ENCODE measurements around the gene TRIO. TPM values are rescaled to one million over a fixed set of nuclear protein-coding genes. Genes with fewer than 3 reads are reported as not detected.

The TRIO gene
- polyA plus RNA-seq, 2 donors: 10.3 to 22.8 TPM

DNA sequence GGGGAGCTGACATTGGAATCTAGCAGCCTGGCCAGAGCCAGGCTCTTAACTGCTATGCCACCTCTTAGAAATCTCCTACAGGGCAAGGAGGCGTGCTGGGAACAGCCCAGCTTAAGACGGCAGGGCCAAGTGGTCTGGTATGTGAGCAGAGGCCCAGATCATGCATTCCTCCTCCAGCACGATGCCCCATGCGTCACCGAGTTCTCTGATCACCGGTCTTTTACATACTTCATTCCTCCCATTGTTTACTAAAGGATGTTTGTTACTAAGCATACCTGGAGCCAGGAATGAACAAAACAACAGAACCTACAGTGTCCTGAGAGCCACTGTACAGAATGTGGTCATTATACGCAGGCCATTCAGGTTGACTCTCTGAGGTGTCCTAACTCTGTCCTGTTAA lies 73.8 kb downstream of the TRIO start:
- Histone ChIP-seq H3K27me3 (ENCODE audit: control insufficient read depth in 1 of 2, insufficient read depth in 2 of 2, low read length in 2 of 2) (no peaks in the 10 kb centered on the region), H3K27ac (ENCODE audit: low read depth in 2 of 2, low read length in 1 of 2) (no peak overlapping the region), H3K9me3 (ENCODE audit: control insufficient read depth in 2 of 2, insufficient read depth in 1 of 2, low read depth in 1 of 2, low read length in 1 of 2) (no peaks in the 10 kb centered on the region), H3K4me3 (ENCODE audit: low read depth in 1 of 2, low read length in 2 of 2) (no peak overlapping the region), H3K36me3 (ENCODE audit: control insufficient read depth in 2 of 2, insufficient read depth in 2 of 2, low read length in 1 of 2) (no peaks in the 10 kb centered on the region), H3K4me1 (ENCODE audit: control insufficient read depth in 2 of 2, insufficient read depth in 2 of 2, low read length in 1 of 2) (peaks cover 0 to 4% of the 10 kb centered on the region in 2 donors)
- 83 to 88% methylated on average over 7 of the region's 7 CpGs for WGBS, 2 donors

DNA sequence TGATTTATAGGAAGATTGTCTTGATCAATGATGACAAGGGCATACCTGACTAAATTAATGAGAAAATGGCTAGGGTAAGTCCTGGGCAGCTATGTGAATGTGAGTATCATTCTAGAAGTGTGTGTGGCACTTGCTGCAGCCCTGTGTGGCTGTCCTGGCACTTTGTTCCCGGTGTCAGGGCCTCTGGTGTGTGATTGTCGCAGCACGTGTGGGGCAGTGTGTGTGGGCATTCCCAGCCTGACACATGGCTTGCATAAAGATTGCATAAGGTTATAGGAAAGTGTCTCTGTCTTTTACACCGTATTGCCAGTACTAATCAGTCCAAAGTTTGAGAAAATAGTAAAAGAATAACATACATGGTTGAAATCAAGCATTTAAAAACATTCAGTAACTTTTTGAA lies 74.4 kb downstream of the TRIO start:
- Histone ChIP-seq H3K4me1 (ENCODE audit: control insufficient read depth in 2 of 2, insufficient read depth in 2 of 2, low read length in 1 of 2) (peaks cover 0 to 2% of the 10 kb centered on the region in 2 donors), H3K4me3 (ENCODE audit: low read depth in 1 of 2, low read length in 2 of 2) (no peak overlapping the region), H3K36me3 (ENCODE audit: control insufficient read depth in 2 of 2, insufficient read depth in 2 of 2, low read length in 1 of 2) (no peaks in the 10 kb centered on the region), H3K27ac (ENCODE audit: low read depth in 2 of 2, low read length in 1 of 2) (no peak overlapping the region), H3K27me3 (ENCODE audit: control insufficient read depth in 1 of 2, insufficient read depth in 2 of 2, low read length in 2 of 2) (no peaks in the 10 kb centered on the region), H3K9me3 (ENCODE audit: control insufficient read depth in 2 of 2, insufficient read depth in 1 of 2, low read depth in 1 of 2, low read length in 1 of 2) (no peaks in the 10 kb centered on the region)
- WGBS, 2 donors: 72 to 80% methylated on average over 4 of the region's 4 CpGs

DNA sequence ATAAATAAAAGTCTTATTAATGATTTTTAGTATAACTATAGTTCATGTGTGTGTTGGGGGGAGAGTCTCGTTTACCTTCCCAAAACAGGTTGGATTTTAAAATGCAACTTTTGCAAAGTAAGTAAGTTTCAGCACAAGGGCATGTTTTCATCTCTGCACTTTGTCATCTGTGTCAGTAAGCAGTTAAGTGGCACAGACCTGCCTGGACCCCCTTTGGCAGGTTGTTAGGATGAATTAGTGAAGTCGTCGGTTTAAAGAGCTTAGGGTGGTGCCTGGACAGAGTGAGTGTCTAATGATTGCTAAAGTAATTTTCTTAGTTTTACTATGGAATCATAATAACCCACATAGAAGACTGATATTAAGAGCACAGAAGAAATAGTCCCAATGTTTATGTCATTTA lies 74.9 kb downstream of the TRIO start:
- 68 to 79% methylated on average over 3 of the region's 3 CpGs for WGBS, 2 donors
- peaks cover 0 to 2% of the 10 kb centered on the region in 2 donors for H3K4me1 ChIP-seq (ENCODE audit: control insufficient read depth in 2 of 2, insufficient read depth in 2 of 2, low read length in 1 of 2)

GRCh38 chr5:14218480-14218879 lies 75.3 kb downstream of the TRIO start:
- WGBS, 2 donors: 74 to 80% methylated on average over 6 of the region's 6 CpGs
- Histone ChIP-seq H3K4me1 (ENCODE audit: control insufficient read depth in 2 of 2, insufficient read depth in 2 of 2, low read length in 1 of 2) (peaks cover 0 to 2% of the 10 kb centered on the region in 2 donors), H3K4me3 (ENCODE audit: low read depth in 1 of 2, low read length in 2 of 2) (no peak overlapping the region), H3K9me3 (ENCODE audit: control insufficient read depth in 2 of 2, insufficient read depth in 1 of 2, low read depth in 1 of 2, low read length in 1 of 2) (no peaks in the 10 kb centered on the region), H3K27ac (ENCODE audit: low read depth in 2 of 2, low read length in 1 of 2) (peak overlapping the region; percentile 51 to 64), H3K27me3 (ENCODE audit: control insufficient read depth in 1 of 2, insufficient read depth in 2 of 2, low read length in 2 of 2) (no peaks in the 10 kb centered on the region), H3K36me3 (ENCODE audit: control insufficient read depth in 2 of 2, insufficient read depth in 2 of 2, low read length in 1 of 2) (no peaks in the 10 kb centered on the region)

More for the DNA sequence above, 74.9 kb downstream of the TRIO start:
- Histone ChIP-seq H3K27me3 (ENCODE audit: control insufficient read depth in 1 of 2, insufficient read depth in 2 of 2, low read length in 2 of 2) (no peaks in the 10 kb centered on the region), H3K4me3 (ENCODE audit: low read depth in 1 of 2, low read length in 2 of 2) (no peak overlapping the region), H3K36me3 (ENCODE audit: control insufficient read depth in 2 of 2, insufficient read depth in 2 of 2, low read length in 1 of 2) (no peaks in the 10 kb centered on the region), H3K27ac (ENCODE audit: low read depth in 2 of 2, low read length in 1 of 2) (no peak overlapping the region), H3K9me3 (ENCODE audit: control insufficient read depth in 2 of 2, insufficient read depth in 1 of 2, low read depth in 1 of 2, low read length in 1 of 2) (no peaks in the 10 kb centered on the region)

DNA sequence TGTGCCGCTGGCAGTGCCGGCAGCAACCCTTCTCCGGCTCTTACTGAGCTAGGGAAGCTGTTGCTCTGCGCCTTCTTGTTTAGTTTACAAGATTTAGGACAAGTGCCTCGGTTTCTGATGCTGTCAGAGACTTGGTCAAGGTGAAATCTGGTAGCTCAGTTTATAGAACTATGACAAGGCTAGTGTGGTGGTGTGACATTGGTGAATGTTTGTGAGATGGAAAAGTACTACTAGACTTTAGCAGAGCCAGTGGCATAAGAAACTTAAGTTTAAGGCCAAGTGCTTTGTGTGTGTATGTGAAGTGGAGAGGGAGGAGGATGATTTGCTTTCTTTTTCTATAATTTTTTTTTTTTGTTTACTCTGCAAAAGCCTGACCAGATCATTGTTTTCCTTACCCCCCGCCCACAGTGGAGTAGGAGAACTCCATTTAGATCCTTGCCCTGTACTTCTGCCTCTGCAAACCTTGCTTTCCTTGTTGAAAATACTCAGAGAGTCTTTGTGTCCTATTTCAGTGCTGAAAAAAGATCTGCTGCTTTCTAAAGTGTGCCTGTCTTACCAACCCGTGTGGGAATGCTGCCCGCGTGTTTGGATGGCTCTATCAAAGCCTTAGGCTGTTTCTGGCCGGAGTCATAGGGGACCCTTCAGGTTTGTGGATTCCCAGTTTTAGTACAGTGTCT lies 75.9 kb downstream of the TRIO start:
- no peaks in the 10 kb centered on the region for H3K27me3 ChIP-seq (ENCODE audit: control insufficient read depth in 1 of 2, insufficient read depth in 2 of 2, low read length in 2 of 2)
- H3K4me3 ChIP-seq (ENCODE audit: low read depth in 1 of 2, low read length in 2 of 2): no peak overlapping the region
- H3K4me1 ChIP-seq (ENCODE audit: control insufficient read depth in 2 of 2, insufficient read depth in 2 of 2, low read length in 1 of 2): peaks cover 0 to under 1% of the 10 kb centered on the region in 2 donors
- 65 to 66% methylated on average over 10 of the region's 10 CpGs for WGBS, 2 donors
- no peaks in the 10 kb centered on the region for H3K36me3 ChIP-seq (ENCODE audit: control insufficient read depth in 2 of 2, insufficient read depth in 2 of 2, low read length in 1 of 2)
- no peaks in the 10 kb centered on the region for H3K9me3 ChIP-seq (ENCODE audit: control insufficient read depth in 2 of 2, insufficient read depth in 1 of 2, low read depth in 1 of 2, low read length in 1 of 2)
- H3K27ac ChIP-seq (ENCODE audit: low read depth in 2 of 2, low read length in 1 of 2): peak overlapping the region; percentile 51 to 64

DNA sequence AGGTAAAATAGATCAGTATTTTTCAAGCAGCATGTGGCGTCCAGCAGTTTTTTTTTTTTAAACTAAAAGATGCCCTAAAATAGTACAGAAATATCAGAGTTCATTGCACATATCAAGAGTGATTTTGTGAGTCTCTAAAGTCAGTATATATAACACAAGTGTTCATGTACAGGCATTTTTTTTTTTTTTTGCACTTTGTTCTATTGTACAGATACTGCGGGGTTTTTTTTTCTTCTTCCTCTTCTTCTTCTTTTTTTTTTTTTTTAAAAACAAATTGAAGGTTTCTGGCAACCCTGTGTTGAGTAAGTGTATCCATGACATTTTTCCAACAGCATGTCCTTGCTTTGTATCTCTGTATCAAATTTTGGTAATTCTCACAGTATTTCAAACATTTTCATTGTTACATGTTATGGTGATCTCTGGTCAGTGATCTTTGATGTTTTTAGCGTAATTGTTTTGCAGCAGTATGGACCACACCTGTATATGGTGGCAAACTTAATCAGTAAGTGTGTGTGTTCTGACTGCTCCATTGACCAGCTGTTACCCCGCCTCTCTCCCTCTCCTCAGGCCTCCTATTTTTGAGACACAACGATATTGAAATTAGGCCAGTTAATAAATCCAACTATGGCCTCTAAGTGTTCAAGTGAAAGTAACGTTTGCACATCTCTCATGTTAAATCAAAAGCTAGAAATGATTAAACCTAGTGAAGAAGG lies 76.8 kb downstream of the TRIO start:
- H3K4me3 ChIP-seq (ENCODE audit: low read depth in 1 of 2, low read length in 2 of 2): no peak overlapping the region
- H3K4me1 ChIP-seq (ENCODE audit: control insufficient read depth in 2 of 2, insufficient read depth in 2 of 2, low read length in 1 of 2): no peaks in the 10 kb centered on the region
- no peaks in the 10 kb centered on the region for H3K36me3 ChIP-seq (ENCODE audit: control insufficient read depth in 2 of 2, insufficient read depth in 2 of 2, low read length in 1 of 2)
- no peak overlapping the region for H3K27ac ChIP-seq (ENCODE audit: low read depth in 2 of 2, low read length in 1 of 2)
- 63 to 70% methylated on average over 6 of the region's 6 CpGs for WGBS, 2 donors
- H3K27me3 ChIP-seq (ENCODE audit: control insufficient read depth in 1 of 2, insufficient read depth in 2 of 2, low read length in 2 of 2): no peaks in the 10 kb centered on the region
- no peaks in the 10 kb centered on the region for H3K9me3 ChIP-seq (ENCODE audit: control insufficient read depth in 2 of 2, insufficient read depth in 1 of 2, low read depth in 1 of 2, low read length in 1 of 2)

DNA sequence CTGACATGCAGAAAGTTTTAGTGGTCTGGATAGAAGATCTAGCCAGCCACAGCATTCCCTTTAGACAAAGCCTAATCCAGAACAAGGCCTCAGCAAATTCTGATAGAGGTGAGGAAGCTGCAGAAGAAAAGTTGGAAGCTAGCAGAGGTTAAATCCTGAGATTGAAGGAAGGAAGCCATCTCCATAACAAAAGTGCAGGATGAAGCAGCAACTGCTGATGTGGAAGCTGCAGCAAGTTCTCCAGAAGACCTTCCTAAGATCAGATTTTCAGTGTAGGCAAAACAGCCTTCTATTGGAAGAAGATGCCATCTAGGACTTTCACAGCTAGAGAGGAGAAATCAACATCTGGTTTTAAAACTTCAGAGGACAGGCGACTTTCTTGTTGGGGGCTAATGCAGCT lies 77.5 kb downstream of the TRIO start:
- no peak overlapping the region for H3K27ac ChIP-seq (ENCODE audit: low read depth in 2 of 2, low read length in 1 of 2)
- 94 to 96% methylated on average over 1 of the region's 1 CpG for WGBS, 2 donors
- no peaks in the 10 kb centered on the region for H3K9me3 ChIP-seq (ENCODE audit: control insufficient read depth in 2 of 2, insufficient read depth in 1 of 2, low read depth in 1 of 2, low read length in 1 of 2)
- no peaks in the 10 kb centered on the region for H3K4me1 ChIP-seq (ENCODE audit: control insufficient read depth in 2 of 2, insufficient read depth in 2 of 2, low read length in 1 of 2)
- H3K36me3 ChIP-seq (ENCODE audit: control insufficient read depth in 2 of 2, insufficient read depth in 2 of 2, low read length in 1 of 2): no peaks in the 10 kb centered on the region
- H3K4me3 ChIP-seq (ENCODE audit: low read depth in 1 of 2, low read length in 2 of 2): no peak overlapping the region
- no peaks in the 10 kb centered on the region for H3K27me3 ChIP-seq (ENCODE audit: control insufficient read depth in 1 of 2, insufficient read depth in 2 of 2, low read length in 2 of 2)

DNA sequence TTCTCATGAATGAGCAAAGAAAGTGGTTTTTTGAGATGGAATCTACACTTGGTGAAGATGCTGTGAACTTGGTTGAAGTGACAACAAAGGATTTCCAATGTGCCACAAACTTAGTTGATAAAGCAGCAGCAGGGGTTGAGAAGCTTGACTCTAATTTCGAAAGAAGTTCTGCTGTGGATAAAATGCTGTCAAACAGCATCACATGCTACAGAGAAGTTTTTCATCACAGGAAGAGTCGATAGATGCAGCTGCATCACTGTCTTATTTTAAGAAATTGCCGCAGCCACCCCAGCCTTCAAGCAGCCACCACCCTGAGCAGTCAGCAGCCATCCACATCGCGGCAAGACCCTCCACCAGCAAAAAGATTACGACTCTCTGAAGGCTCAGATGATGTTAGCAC lies 78.6 kb downstream of the TRIO start:
- Histone ChIP-seq H3K36me3 (ENCODE audit: control insufficient read depth in 2 of 2, insufficient read depth in 2 of 2, low read length in 1 of 2) (no peaks in the 10 kb centered on the region), H3K4me3 (ENCODE audit: low read depth in 1 of 2, low read length in 2 of 2) (no peak overlapping the region), H3K27ac (ENCODE audit: low read depth in 2 of 2, low read length in 1 of 2) (no peak overlapping the region), H3K27me3 (ENCODE audit: control insufficient read depth in 1 of 2, insufficient read depth in 2 of 2, low read length in 2 of 2) (no peaks in the 10 kb centered on the region), H3K4me1 (ENCODE audit: control insufficient read depth in 2 of 2, insufficient read depth in 2 of 2, low read length in 1 of 2) (peaks cover 0 to 2% of the 10 kb centered on the region in 2 donors), H3K9me3 (ENCODE audit: control insufficient read depth in 2 of 2, insufficient read depth in 1 of 2, low read depth in 1 of 2, low read length in 1 of 2) (no peaks in the 10 kb centered on the region)
- 78 to 79% methylated on average over 6 of the region's 6 CpGs for WGBS, 2 donors

DNA sequence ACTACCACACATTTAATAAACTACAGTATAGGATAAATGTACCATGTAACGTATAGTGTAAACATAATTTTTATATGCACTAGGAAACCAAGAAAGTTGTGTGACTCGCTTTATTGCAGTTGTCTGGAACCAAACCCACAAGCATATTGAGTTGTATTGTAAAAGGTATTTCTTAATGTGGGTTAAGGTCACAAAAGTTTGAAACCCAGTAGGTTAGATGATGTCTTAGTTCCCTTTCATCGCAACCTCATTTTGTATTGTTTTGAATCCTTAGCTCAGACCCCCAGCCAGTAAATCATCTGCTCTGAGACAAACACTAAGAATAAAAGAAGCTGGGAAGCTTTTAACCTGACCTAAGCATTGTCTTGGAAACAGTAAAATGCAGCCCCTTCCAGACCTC lies 79.1 kb downstream of the TRIO start:
- Histone ChIP-seq H3K27me3 (ENCODE audit: control insufficient read depth in 1 of 2, insufficient read depth in 2 of 2, low read length in 2 of 2) (no peaks in the 10 kb centered on the region), H3K4me1 (ENCODE audit: control insufficient read depth in 2 of 2, insufficient read depth in 2 of 2, low read length in 1 of 2) (peaks cover 0 to 2% of the 10 kb centered on the region in 2 donors), H3K4me3 (ENCODE audit: low read depth in 1 of 2, low read length in 2 of 2) (no peak overlapping the region), H3K9me3 (ENCODE audit: control insufficient read depth in 2 of 2, insufficient read depth in 1 of 2, low read depth in 1 of 2, low read length in 1 of 2) (no peaks in the 10 kb centered on the region), H3K36me3 (ENCODE audit: control insufficient read depth in 2 of 2, insufficient read depth in 2 of 2, low read length in 1 of 2) (no peaks in the 10 kb centered on the region), H3K27ac (ENCODE audit: low read depth in 2 of 2, low read length in 1 of 2) (no peak overlapping the region)
- WGBS, 2 donors: 74 to 78% methylated on average over 3 of the region's 3 CpGs

DNA sequence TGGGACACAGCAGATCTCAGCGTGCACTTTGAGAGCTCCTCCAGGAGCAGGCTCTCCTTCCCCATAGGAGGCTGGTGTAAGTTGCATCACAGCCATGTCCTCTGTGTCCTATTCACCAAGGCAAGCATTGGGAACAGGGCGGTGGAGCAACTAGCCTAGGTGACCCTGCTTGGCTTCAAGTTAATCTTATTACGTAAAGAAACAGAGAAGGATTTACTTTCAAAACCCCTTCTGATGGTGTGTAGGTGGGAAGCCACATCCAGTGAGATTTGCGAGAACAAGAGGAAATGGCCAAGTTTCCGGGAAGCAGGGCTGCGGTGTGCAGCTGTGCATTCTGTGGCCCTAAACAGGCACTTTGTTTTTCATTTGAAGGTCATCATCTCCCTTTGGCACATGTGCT lies 80.2 kb downstream of the TRIO start:
- no peak overlapping the region for H3K27ac ChIP-seq (ENCODE audit: low read depth in 2 of 2, low read length in 1 of 2)
- H3K4me1 ChIP-seq (ENCODE audit: control insufficient read depth in 2 of 2, insufficient read depth in 2 of 2, low read length in 1 of 2): peaks cover 0 to 2% of the 10 kb centered on the region in 2 donors
- no peaks in the 10 kb centered on the region for H3K36me3 ChIP-seq (ENCODE audit: control insufficient read depth in 2 of 2, insufficient read depth in 2 of 2, low read length in 1 of 2)
- H3K27me3 ChIP-seq (ENCODE audit: control insufficient read depth in 1 of 2, insufficient read depth in 2 of 2, low read length in 2 of 2): no peaks in the 10 kb centered on the region
- H3K9me3 ChIP-seq (ENCODE audit: control insufficient read depth in 2 of 2, insufficient read depth in 1 of 2, low read depth in 1 of 2, low read length in 1 of 2): no peaks in the 10 kb centered on the region
- 67 to 77% methylated on average over 6 of the region's 6 CpGs for WGBS, 2 donors
- H3K4me3 ChIP-seq (ENCODE audit: low read depth in 1 of 2, low read length in 2 of 2): no peak overlapping the region

Data from esophagus (tissue), 2 donors.